GM19328 (cell line): ENCODE results near the gene CXCL17.
A peak's percentile ranks its signal among the peaks of the same experiment; 100 is the strongest.

Experiments used
- ATAC-seq: cut with Tn5 transposase; IDR thresholded peaks from one replicate; pipeline ENCODE4 v1.9.1; 2021; ENCODE audit warnings: mild to moderate bottlenecking, moderate library complexity; ENCODE audit not compliant: unreplicated experiment

CXCL17 gene

DNA sequence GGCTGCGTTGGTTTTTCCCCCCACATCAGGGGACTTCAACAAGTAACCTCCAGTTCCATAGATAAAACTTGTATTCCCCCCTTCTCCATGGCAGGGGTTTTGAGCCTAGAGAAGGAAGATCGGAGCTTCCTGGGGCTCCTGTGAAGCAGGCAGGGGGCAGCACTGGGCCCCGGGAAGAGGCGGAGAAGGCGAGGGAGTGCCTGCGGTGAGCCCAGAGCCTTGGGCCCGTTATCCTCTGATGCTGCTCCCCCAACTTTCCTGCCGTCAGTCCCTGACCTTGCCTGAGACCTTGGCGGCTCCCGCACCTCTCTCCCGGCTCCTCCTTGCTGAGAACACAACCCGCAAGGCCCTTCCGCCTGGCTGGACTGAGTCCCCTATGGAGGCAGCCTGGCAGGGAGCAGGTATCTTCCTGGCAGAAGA lies 18.0 kb downstream of the CXCL17 start:
- ATAC-seq = no peak

DNA sequence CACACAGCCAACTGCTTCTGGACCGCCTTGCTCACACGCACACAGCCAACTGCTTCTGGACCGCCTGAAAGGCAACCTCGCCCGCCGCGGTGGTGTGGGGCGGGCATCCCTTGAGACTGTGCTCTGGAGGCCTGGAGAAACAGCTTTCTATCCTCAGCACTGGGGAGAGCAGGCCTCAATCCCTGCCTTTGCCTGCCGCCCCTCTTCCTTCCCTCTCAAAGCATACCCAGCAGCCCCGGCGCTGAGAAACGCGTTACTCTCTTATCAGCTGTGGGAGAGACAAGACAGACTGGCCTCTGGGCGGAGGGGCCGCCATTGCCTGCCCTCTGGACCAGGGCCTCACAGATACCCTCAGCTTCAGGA lies 18.4 kb downstream of the CXCL17 start:
- ATAC-seq = no peak

DNA sequence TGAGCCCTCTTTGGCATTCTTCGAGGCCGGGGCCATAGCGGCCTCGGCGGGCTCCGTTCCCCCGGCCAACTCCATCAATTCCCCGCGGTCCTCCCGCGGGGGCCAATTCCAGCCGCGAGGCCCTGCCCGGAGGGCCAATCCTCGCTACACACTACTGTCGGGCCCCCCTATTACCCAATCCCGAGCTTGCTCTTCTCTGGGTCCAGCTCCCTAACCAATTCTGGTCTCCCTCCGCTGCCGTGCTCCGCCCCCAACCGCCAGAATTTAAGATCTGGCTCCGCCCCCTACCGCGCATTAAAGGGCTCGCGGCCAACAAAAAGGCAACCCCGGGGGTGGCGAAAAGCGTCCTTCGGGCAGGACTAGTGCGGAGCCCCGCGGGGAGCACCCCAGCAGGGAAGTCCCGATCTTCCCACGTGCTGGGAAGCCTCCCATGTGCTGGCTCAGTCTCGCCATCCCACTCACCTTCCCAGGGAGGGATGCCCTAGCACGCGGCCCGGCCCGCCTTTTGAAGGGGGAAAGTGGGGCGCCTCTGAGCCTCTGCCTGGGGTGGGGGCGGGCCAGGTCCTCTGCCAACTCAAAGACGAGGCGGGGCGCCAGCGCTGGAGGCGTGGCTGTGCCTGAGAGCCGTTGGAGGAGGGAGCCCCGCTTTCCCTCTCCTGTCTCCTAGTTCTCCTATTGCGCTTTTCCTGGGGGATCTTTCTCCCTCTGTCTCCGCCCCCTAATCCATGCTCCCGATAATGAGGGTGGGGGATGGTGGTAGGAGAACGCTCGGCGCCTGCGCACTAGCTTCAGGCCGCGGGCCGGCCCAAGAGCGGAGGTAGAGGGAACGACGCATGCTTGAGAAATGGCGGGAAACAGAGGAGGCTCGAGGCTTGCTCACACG lies 19.0 kb downstream of the CXCL17 start:
- ATAC-seq = peak; percentile 82

DNA sequence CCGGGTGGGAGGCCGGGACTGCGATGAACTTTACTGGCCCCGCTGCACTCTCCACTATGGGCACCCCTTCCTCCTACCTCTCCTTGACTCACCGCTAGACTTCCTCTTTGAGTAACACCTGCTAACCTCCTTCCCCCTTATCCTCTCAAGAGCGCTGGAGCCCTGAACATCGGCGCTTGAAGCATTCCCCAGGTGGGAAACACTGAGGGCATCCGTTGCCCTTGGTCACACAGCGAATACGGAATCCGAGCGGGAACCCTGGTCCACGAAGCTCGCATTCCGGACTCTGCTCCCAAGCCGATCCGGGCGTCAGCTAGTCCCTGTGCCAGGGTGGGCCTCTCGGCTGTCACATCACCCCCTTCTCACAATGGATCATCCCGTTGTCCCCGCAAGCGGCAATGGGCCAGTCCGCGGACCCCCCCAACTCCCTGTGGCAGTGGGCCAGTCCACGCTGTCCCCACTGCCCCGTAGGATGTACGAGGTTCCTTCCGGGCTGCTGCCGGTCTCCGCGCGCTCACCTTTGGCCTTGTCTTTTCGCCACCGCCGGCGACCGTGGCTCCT lies 19.8 kb downstream of the CXCL17 start:
- peak; percentile 27 for ATAC-seq

DNA sequence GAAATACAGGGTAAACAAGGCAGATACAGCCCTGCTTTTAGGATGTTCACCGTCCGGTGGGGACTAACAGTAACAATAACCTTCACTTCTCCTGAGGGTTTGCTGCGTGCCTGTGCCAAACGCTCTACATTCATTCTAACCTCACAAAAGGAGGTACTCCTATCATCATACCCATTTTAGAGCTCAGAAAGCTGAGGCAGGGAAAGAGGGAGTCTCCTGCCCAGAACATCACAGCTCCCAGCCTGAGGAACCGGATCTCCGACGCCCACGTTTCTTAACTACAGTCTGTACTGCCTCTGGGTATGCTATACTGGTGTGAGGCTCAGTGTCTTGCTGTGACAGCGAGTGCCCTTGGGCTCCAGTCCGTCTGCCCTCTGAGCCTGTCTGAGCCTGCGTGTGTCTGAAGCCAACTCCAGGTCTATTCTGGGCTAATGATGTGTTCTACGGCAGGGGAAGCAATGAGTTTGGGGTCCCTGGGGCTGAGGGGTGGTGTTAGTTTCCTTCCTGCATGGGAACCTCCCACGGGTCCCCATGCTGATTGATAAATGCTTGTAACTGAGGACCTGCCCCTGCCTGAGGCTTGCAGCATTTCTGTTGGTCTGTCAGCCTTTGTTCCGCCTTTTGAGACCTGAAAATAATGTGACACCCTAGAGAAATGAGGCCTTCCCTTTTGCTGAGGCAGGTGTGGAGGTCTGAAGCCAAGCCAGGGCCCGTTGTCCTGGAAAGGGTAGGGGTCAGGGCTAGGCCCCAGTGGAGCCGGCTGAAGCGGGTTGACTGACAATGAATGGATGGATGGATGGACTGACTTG lies 20.4 kb downstream of the CXCL17 start:
- ATAC-seq = no peak

DNA sequence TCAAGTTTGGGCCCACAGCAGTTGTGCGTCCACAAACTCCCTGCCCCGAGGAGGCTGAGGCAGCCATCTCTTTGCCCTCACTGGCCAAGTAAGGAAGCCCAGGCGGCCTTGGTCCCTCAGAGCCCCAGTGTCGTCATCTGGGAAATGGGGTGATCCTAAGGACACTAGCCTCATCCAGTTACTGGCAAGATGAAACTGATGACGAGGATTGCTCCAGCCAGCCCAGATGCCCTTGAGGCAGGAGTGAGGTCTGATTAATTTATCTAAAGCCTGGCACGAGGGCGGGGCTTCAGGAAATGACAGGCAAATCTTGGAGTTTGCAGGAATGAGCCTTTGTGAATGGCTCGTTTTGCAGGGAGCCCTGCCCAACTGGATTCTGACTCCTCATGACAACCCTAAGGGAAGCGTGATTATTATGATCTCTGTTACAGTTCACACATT lies 21.1 kb downstream of the CXCL17 start:
- no peak for ATAC-seq

DNA sequence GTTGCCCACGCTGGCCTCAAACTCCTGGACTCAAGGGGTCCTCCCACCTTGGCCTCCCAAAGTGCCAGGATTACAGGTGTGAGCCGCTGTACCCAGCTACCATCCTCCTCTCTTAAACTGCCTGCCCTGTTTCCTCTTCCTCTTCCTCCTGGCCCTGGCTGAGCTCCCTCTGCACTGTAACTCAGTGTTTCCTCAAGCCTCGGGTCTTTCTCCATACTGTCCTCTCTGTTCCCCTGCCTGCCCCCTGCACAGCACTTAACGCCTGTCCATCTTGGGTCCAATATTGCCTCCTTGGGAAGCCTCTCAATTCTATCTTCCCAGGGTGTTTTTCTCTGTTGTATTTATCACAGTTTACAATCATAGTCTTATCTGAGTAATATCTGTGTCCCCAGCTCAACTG lies 21.6 kb downstream of the CXCL17 start:
- ATAC-seq = no peak

DNA sequence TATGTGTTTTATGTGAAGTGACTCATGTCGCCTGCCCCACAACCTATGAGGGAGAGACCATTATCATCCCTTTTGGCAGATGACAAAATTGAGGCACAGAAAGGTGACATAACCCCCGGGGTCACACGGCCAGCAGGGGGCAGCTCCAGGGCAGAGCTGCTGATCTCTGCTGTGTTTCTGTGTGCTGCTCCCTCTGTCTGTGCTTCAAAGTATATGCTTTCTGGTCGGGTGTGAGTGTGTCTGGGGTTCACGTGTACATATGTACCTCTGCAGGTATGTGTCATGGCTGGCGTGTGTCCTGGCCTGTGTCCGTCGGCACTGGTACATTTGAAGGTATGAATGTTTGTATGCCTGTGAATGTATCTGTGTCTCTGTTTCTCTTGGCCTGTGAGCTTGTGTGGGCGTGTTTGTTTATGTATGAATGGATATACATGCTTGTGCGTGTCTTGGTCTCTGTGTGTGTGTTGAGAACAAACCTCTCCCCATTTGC lies 22.6 kb downstream of the CXCL17 start:
- ATAC-seq = no peak

DNA sequence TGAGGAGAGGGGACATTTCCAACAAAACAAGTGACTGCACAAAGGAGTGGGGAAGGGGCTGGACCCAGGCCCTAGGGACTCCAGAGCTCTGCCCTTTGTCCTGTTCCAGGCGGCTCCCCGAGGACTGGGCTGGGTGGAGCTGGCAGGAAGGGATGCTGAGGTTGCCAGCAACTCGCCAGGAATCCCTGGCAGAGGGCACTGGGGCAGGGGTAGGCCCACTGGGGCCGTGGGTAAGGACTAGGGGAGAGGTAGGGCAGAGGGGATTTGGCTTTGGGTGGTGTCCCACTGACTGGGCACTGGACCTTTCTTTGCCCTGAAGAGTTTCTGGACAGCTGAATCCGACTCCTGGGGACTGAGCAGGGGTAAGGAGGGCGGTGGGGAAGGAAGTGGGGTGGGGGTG lies 23.4 kb downstream of the CXCL17 start:
- ATAC-seq = no peak

DNA sequence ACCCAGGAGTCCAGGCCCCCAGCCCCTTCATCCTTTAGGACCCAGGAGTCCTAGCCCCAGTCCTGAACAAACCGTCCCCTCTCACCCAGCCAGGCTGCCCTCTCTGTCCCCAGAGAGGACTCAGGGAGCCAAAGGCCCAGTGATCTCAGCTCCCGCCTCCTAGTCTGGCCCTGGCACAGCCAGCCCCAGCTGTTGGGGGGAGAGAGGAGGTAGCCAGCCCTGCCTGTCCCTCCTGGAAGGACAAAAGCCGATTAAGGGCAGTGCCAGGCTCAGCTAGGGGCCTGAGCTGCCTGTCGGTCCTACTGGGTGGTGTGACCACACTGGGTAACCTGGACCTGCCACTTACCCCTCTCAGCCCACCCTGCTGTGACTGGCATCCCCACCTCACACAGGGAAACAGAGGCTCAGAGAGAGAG lies 30.1 kb downstream of the CXCL17 start:
- ATAC-seq = no peak

DNA sequence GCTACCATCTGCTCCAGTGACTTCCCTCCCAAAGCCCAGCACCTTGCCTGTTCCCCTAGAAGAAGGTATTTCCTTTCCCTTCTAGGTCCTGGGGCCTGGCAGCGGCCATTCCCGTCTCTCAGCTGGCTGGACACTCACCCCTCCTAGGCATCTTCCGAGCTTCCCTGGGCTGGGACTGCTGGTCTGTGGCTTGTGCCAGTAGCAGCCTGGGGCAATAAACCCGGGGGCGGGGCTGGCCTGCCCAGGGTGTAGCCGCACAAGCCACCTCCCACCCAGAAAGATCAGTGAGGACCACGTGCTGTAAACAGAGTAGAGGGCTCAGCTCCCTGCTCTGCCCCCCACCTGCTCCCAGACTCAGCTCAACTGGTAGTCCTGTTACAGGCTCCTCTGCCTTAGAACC lies 30.5 kb downstream of the CXCL17 start:
- no peak for ATAC-seq

DNA sequence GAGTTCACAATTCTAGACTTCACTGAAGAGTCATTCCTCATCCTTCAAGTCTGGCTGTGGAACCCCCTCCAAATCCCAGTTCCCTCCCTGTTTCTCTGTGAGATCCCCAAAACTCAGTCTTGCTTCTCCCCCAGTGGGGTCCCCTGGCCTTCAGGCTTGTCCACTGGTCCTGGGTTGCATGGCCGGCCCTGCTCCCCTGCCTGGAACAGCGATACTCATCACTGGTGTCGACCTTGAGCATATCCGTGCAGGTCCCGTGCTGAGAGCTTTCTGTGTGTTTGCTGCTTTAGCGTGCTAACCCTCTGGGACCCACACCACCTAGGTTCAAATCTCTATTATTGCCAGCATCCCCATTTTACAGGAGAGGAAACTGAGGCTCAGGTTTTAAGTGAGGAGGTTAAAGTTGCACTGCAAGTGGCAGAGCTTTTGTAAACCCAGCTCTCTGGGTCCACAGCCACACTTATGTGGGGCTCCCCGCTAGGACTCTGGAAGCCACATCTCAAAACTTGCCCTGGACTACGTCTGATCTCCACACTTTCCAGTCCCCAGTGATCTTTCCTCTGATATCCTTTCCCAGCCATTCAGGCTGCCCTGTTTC lies 31.1 kb downstream of the CXCL17 start:
- no peak for ATAC-seq

DNA sequence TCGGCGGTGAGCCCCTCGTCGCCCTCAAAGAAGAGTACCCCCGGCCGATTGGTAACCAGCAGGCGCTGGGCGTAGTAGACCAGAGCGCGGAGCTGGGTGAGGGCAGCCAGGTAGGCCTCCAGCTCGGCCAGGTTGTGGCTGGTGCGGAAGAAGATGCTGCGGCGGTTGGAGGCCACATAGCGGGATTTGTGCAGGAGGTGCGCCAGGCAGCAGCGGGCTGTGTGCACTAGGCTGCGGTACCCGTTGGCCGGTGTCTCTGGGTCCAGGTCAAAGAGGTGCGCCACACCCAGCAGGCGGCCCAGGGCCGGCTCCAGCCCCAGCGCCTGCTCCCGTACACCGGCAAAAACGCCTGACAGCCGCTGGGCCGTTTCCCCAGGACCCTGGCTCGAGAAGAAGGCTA lies 32.4 kb downstream of the CXCL17 start:
- ATAC-seq = no peak

DNA sequence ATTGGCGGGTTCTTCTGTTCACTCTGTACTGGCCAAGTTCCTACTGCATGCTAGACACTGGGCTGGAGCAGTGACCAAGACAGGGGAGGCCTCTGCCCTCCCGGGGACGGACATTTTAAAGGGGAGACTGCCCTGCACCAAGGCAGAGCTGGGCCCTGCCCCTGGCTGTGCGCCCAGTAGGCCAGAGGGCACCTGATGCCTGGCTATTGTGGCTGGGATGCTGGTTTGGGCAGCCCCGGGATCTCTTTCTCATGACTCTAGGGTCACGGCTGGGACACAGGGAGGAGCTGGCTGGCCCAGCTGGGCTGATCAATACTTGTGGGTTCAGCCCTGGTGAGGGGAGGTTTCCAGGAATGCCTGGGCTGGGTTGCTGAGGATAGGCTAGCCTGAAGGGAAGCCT lies 33.3 kb downstream of the CXCL17 start:
- no peak for ATAC-seq

DNA sequence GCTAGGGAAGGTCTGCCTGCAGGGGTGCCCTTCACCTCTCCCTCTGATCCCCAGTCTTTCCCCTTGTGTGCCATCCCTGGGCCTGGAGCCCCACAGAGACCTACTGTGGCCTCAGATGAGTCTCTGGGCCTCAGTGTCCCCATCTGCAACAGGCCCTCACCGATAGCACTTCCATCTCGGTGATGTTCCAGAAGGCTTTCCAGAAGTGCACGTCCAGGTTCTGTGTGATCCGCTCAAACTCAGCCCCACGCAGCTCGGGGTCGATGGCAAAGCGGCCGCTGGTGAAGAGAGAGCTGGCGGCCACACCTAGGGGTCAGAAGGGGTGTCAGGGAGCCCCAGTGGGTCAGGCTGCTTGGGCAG lies 35.0 kb downstream of the CXCL17 start:
- no peak for ATAC-seq

DNA sequence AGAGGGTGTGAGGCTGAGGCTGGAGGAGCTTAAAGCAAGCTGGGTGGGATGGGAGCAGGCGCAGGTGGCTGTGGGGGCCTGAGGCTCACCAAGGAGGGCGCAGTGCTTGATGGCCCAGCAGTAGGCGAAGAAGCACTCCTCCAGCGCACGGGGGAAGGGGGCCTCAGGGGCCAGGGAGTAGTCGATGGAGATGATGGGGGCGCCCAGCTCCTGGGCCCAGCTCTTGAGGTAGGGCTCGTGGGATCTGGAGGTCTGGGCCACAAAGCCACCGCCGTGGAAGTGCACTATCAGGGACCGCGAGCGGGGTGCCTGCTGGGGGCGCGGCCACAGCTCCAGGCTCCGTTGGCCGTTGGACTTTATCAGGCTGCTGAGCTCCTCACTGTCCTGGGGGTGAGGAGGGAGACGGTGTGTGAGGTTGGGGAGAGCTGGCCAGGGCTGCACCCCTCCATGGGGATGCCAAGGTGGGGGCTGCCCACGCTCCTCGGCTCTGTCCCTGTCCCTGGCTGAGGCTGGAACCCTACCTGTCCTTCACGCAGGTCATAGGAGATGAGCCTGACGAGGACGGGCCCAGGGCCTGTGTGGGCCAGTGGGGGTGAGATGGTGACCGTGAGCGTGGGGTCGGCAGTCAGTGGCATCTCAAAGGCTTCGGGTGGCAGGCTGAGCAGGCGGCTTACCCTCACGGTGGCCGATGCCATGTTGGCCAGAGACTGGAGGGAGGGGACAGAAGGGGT lies 35.5 kb downstream of the CXCL17 start:
- ATAC-seq = no peak

DNA sequence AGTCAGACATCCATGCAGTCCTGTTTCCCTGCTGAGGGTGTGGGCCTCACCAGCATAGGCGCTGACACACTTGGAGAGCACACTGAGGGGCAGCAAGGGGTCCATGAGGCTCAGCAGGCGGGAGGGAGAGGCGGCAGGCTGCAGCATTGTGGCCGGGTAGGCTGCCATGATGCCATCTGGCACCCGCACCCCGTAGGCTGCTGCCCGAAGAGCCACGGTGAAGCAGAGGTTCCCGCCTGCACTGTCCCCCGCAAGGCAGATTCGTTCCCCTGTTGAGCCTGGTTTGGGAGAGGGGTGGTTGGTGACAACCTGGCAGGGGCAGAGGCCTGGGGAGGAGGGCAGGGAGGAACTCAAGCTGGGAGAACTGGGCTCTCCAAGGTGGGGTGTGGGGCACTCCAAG lies 36.6 kb downstream of the CXCL17 start:
- no peak for ATAC-seq

DNA sequence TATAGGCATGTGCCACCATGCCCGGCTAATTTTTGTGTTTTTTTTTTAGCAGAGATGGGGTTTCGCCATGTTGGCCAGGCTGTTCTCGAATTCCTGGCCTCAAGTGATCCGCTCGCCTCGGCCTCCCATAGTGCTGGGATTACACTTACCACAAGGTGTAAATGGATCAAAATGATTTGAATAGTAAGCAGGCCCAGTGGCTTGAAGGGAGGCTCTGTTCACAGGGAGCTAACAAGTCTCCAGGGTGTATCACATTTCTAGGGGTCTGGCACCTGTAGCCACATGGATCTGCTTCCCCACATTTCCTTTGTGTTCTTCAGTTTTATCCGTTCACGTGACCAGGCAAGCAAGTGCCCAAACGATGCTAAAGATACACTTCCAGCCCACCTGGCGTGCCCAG lies 39.2 kb downstream of the CXCL17 start:
- ATAC-seq = no peak

DNA sequence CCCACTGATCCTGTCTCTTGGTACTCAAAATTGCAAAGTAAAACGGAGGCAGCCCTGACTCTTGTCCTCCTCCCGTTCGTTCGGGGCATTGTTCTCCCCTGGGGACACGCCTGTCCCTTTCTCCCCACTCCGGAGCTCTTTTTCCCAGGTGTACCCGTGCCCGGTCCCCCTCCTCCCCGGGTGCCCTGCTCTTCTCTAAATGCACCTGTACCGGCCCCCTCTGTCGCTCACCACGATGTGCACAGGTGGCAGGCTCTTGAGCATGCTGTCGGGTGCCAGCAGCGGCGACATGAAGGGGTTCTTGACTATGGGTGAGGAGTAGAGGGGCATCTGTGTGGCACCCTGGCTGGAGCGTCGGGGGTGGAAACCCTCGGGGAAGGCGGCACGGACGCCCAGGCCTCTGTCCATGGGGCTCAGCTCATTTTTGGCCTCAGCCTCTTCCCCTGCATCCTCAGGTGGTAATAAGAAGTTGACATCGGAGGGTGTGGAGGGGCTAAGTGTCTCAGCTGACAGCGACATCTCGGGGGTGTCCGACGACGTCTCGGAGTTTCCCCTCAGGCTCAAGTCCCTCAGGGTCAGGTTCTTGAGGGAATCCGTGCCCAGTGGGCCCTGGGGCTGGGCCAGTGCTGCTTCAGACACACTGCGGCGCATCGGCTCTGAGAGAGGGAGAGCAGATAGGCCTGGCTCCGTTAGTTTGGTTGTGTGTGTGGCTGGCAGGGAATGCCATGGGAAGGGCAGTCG lies 40.2 kb downstream of the CXCL17 start:
- ATAC-seq = no peak
